GM18498 (cell line): ENCODE measurements around the gene KHDC1.
A peak's percentile ranks its signal among the peaks of the same experiment; 100 is the strongest.
"Not testable (repeated sequence)": the region's sequence is repeated elsewhere in the genome, so short reads cannot be mapped to it uniquely, and the experiment has no call there.

Source experiments
- ATAC-seq: cut with Tn5 transposase; IDR thresholded peaks from one replicate; pipeline ENCODE4 v1.9.1; 2021; ENCODE audit warnings: mild to moderate bottlenecking, moderate library complexity; ENCODE audit not compliant: unreplicated experiment

Gene KHDC1, protein sequence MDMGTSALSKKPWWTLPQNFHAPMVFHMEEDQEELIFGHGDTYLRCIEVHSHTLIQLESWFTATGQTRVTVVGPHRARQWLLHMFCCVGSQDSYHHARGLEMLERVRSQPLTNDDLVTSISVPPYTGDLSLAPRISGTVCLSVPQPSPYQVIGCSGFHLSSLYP

DNA sequence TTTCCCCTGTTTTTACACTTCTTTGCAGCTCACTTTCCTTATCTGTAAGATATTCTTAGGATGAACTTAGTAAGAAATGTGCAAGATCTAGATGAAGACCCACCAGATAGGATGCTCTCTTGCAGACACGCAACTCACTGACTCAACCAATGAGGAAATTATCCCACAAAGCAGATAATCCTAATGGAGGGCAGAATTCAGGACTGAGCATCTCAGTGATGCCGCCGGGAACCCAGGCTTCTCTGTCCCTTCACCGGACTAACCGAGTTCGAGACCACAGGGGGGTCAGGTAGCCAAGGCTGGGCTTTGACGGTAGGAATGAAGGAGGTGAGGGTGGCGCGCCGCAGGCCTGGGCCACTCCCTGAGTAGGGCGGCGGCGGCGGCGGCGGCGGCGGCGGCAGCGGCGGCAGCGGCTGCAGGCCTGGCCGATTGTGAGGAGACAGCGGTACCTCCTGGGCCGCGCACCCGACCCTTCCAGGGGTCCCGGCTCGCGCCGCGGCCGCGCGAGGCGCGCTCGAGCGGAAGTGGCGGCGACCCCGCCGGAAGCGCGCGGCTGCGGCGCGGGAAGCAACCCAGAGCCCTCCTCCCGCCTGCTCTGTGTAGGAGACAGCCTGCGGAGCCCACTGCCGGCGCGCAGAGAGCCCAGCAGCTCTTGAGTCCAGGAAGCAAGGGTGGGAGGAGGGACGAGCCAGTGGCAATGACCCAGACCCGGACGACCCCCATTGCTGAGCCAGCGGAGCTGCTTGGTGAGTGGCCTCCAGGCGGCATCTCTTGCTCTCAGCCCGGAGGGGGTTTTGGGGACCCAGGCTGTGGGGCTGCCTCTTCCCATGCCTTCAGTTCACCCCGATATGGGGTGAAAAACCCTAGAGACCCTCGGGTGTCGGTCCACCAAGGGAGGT, at the start of gene KHDC1:
TSS of gene KHDC1 (minus strand) at position 526 of the 899 bp plus-strand sequence. CDS start 20,679 bp downstream, outside the sequence.
- ATAC-seq: peak; percentile 97

DNA sequence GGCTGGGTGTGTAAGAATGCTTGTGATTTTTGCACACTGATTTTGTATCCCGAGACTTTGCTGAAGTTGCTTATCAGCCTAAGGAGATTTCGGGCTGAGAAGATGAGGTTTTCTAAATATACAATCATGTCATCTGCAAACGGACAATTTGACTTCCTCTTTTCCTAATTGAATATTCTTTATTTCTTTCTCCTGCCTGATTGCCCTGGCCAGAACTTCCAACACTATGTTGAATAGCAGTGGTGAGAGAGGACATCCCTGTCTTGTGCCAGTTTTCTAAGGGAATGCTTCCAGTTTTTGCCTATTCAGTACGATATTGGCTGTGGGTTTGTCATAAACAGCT, 47.5 kb upstream of the KHDC1 start:
- ATAC-seq: not testable (repeated sequence)

DNA sequence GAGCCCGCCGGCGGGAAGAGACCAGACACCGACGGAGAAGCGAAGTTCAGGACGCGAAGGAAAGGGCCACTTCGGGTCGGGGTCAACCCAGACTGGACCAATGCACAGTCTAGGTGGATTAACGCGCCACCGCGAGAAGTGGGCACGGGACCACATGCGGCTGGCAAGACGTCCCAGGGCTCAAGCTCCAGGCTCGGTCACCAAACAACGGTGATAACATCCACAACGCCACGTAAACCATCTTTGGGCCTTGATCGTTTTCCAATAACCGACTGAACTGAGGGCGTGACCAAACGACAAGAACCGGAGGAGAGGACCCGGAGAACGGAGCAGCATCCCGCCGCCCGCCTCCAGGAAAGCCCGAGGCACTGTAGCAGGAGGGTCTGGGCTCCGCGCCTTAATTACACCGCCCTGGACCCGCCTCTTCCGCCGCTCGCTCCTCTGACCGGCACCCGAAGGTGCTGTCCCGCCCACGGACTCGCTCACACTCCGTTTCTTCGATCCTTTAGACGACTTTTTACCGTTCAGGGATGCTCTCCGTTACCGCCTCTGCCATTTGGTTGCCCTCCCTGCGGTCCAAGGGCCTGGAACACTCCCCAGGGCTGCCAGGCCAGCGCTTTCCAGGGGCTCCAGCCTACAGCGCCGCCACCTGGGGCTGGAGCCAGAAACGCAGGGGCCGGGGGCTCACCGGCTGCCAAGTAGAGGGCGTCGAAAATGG, 46.9 kb upstream of the KHDC1 start:
- ATAC-seq: peak; percentile 98

DNA sequence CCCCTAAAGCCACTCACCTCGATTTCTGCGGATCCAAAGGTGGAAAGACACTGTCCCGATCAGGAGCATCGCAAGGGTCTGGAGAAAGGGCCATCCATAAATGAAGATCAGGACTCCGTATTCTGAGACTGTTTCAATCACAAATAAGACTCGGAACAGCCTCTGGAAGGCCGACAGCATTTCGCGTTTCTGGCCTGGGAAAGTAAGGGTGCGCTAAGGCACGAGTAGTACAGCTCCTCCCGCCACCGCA, 46.5 kb upstream of the KHDC1 start:
- ATAC-seq: peak; percentile 3

DNA sequence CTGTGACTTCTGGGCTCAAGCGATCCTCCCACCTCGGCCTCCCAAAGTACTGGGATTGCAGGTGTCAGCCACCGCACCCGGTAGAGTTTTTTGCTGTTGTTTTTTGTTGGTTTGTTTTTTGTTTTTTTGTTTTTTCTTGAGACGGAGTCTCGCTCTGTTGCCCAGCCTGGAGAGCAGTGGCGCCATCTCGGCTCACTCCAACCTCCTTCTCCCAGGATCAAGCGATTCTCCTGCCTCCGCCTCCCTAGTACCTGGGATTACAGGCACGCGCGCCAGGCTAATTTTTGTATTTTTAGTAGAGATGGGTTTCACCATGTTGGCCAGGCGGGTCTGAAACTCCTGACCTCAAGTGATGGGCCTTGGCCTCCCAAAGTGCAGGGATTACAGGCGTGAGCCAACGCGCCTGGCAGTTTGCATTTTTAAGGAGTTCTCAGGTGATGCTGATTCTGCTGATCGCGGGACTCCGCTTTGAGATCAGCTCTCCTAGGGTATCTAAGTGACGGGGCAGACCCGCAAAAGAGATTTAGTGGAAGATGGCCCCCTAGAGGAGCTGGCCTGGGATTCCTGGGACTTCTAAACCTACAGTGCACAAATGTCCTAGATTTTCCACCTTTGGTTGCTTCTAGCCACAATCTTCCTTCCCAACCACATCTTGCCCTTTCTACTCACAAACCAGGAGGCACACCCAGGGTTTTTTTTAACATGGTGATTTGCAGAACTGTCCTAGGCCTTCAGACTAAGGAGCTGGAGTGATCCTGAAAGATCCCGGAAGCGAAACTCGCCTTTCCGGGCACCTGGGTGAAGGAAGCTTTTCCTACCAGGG, 45.9 kb upstream of the KHDC1 start:
- ATAC-seq: no peak

DNA sequence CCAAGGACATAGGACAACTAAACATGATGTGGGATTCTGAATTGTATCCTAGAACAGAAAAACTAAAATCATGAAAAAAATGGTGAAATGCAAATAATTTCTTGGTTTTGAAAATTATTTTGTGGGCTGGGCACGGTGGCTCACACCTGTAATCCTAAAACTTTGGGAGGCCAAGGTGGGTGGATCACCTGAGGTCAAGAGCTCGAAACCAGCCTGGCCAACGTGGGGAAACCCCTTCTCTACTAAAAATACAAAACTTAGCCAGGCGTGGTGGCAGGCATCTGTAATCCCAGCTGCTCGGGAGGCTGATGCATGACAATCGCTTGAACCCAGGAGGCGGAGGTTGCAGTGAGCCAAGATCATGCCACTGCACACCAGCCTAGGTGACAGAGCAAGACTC, 40.8 kb upstream of the KHDC1 start:
- not testable (repeated sequence) for ATAC-seq

DNA sequence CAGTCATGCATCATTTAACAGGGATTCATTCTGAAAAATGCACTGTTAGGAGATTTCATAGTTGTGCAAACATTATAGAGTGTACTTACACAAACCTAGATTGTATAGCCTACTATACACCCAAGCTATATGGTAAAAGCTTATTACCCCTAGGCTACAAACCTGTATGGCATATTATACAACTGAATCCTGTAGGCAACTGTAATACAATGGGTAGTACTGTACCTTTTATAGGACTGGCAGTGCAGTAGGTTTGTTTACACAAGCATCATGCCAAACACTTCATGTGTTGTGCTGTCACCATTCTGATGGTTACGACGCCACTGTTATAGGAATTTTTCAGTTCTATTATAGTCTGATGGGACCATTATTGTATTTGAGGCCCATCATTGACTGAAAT, 39.3 kb upstream of the KHDC1 start:
- no peak for ATAC-seq

DNA sequence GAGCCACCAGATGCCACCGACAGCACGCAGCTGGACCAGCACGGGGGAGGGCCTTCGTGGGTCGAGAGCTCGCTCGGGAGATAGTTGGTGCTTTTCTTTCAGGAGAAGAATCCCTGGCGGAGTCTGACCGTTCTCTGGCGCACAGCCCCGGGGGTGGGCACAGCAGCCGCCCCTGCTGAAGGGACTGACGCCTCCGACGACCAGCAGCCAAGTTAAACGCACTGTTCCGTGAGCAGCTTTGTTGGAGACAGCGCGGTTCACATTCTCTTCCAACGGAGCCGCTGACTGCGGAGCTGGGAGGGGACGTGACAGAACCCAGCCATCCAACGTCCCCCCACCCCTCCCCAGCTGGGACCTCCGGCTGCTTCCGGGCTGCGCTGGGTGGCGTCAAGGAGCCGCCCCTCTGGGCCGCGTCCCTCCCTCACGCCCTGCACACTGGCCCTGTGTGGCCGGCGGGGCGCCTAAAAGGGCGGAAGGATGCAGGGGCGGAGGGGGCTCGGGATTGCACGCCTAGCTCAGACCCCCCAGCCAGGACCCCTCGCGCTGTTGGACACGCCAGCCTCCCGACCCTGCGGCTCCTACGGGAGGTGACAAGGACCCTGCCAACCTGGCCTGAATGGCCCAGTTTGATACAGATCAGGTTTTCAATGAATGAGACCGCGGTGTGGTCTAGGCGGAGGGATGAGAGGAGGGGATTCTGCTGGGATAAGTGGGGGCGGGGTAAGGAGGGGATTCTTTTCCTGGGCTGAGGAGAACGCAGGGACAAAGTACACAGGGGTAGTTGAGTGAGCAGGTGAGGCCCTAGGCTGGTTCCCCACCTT, 36.4 kb upstream of the KHDC1 start:
- ATAC-seq: no peak

DNA sequence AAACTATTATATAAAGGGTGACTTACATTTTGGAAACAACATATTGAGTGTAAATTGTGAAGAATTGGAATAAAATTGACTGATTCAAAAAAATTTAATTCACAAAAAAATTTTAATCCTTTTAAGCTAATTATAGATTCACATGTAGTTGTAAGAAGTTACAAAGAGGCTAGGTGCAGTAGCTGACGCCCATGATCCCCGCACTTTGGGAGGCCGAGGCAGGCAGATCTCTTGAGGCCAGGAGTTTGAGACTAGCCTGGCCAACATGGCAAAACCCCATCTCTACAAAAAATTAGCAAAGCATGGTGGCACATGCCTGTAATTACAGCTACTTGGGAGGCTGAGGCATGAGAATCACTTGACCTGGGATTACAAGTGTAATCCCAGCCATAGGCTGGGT, 30.3 kb upstream of the KHDC1 start:
- no peak for ATAC-seq

DNA sequence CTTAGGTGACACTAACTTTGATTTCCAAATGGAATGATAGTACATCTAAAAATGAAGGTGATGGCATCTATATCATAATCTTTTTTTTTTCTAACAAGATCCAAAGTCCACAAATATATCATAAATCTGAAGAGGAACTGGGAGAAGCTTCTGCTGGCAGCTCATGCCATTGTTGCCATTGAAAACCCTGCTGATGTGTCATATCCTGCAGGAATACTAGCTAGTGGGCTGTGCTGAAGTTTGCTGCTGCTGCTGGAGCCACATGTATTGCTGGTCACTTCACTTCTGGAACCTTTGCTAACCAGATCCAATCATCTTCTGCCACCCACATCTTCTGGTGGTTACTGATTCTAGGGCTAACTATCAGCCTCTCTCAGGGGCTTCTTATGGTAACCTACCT, 27.4 kb upstream of the KHDC1 start:
- no peak for ATAC-seq

DNA sequence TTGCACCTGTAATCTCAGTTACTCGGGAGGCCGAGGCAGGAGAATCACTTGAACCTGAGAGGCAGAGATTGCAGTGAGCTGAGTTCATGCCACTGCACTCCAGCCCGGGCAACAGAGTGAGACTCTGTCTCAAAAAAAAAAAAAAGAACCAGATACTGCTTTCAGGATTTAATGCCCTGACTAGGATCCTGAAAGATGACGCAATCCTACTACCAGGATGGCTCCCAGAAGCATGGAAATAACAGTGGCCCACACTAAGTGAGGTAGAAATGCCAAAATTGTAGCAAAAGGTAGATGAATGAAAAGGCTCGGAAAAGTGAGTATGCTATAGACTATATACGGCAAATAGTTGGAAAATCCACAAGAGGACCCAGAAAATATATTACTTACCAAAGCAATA, 23.8 kb upstream of the KHDC1 start:
- ATAC-seq: no peak

DNA sequence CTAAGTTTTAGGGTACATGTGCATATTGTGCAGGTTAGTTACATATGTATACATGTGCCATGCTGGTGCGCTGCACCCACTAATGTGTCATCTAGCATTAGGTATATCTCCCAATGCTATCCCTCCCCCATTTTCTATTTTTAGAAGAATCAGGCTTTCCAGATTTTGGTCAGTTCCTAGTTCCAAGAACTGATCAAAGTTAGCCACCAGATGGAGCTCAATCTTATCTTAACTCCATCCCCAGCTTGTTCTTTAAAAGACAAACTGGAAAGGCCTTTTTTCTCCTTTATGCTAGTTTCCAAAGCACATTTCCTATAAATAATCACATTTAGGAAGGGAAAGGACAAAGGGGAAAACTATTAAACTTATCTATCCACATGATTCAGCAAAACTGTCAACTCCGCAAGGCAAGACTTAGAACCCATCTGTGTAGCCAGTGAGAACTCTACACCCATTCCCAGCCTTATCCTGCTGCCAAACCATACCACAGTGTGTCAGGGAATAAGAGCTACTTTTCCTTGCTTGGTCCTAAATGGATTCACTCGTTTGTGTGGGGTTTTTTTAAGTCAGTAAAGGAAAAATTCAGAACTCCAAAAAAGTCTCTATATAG, 22.8 kb upstream of the KHDC1 start:
- ATAC-seq: no peak

DNA sequence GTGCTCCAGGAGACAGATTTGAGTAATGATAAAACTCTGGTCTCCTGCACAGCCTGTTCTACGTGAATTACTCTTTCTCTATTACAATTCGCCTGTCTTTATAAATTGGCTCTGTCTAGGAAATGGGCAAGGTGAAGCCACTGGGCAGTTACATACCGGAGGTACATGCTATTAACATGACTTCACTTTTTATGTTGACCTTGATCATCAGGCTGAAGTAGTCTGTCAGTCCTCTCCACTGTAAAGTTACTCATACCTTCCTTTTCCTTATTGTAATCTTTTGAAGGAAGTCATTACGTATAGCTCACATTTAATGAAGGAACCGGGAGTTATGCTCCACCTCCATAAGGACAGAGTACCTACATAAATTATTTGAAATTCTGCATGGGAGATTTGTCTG, 19.9 kb upstream of the KHDC1 start:
- no peak for ATAC-seq

DNA sequence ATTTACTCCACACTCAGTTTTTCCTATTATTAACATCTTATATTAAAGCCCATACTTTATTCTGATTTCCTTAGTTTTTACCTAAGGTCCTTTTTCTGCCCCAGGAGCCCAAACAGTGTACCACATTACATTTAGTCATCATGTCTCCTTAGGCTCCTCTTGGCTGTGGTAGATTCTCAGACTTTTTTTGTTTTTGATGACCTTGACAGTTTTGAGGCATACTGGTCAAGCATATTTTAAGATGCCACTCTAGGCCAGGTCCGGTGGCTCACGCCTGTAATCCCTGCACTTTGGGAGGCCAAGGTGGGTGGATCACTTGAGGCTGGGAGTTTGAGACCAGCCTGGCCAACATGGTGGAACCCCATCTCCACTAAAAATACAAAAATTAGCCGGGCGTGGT, 18.7 kb upstream of the KHDC1 start:
- not testable (repeated sequence) for ATAC-seq

DNA sequence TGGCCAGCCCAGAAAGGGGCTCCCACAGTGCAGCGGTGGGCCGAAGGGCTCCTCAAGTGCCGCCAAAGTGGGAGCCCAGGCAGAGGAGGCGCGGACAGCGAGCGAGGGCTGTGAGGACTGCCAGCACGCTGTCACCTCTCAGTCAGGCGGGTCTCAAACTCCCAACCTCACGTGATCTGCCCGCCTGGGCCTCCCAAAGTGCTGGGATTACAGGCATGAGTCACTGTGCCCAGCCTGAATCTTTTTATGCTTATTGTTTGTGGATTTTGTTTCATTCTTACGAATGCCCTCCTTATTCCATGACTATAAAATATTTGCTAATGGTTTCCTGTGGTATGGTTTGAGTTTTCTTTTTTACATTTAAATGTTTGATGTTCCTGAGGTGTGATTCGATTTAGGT, 6.3 kb upstream of the KHDC1 start:
- ATAC-seq: not testable (repeated sequence)

DNA sequence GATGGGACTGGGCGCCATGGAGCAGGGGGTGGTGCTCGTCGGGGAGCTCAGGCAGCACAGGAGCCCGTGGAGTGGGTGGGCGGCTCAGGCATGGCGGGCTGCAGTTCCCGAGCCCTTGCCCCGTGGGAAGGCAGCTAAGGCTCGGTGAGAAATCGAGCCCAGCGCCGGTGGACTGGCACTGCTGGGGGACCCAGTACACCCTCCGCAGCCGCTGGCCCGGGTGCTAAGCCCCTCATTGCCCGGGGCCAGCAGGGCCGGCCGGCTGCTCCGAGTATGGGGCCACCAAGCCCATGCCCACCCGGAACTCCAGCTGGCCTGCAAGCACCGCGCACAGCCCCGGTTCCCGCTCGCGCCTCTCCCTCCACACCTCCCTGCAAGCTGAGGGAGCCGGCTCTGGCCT, 5.9 kb upstream of the KHDC1 start:
- not testable (repeated sequence) for ATAC-seq

DNA sequence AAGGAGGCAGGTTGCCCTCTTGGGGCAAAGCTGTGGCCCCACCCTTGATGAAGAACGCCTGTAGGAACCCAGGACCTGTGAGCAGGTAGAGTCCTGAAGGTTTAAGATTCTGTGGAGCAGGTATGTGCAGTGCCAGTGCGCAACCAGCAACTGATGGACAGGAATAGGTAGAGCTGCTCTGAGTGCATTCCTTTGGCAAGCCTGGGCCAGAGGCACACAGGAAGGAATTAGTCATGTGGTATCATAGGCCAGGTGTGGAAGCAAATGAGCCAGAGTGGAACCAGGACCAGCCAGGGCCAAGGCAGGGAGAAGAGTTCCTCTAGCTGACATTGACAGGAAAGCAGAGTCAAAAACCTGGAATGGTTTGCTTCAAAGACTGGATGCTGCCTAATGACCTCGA, 1.4 kb upstream of the KHDC1 start:
- ATAC-seq: no peak

DNA sequence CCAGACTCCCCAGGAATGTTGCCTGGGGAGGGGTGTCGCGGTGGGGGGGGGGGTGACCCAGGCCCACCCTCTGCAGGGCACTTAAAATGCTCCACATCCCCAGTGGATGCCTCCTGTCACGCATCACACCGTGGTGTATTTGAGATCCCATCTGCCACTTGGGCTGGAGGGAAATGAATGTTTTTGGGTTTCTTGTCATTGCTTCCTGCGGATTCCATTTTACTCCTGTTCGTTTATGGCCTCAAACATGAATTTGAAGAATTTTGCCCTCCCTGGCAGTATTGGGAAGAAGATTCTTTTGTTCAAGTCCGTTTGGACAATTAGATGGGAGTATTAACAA, 544 bp upstream of the KHDC1 start:
- no peak for ATAC-seq

DNA sequence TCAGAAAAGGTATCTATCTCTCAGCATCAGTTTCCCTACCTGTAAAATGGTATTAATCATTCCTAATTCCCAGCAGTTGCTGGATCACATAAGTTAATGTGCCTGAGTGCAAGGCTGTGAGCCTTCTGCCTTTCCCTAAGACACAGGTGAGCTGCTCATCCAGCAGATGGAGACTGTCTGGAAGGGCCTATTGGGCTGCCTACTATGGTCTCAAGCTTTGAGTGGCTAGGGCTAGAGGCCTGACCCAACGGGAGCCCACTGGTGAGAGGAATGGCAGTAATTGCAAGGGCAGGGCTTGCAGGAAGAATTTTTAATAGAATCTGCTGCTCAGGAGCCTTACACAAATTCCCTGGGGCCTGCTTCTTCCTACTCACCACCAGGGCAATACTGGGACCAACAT, 4.3 kb downstream of the KHDC1 start:
- ATAC-seq: no peak

DNA sequence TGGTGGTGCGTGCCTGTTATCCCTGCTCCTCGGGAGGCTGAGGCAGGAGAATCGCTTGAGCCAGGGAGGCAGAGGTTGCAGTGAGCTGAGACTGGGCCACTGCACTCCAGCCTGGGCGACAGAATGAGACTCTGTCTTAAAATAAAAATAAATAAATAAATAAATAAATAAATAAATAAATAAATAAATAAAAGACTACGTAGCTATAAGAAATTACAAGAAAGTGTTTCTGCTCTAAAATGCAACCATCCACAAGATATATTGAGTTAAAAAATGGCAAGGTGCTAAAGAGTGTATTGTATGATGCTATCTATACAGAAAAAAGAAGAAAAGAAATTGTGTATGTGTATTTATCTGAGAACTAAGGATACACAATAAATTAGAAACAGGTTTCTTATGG, 8.7 kb downstream of the KHDC1 start:
- ATAC-seq: not testable (repeated sequence)
